ENCODE measurements around the gene MIR17HG. TPM values are rescaled to one million over a fixed set of nuclear protein-coding genes. Genes with fewer than 3 reads are reported as not detected.

The MIR17HG gene
- total and polyA plus RNA-seq, 7 experiments from 2014 or later, result 0.28 to 17.5 (median 11.7) TPM

- Mint-ChIP-seq H3K27me3 (peaks cover 0 to 7% (median 0%) of the 10 kb centered on the region in 5 donors), H3K4me1 (peaks cover 0 to 19% (median 0%) of the 10 kb centered on the region in 7 donors), H3K36me3 (no peaks in the 10 kb centered on the region), H3K4me3 (no peak overlapping the region), H3K27ac (peak overlapping the region in 1 of 9 donors; percentile 41), H3K9me3 (peaks cover 0 to 2% (median 0%) of the 10 kb centered on the region in 11 donors)
- CTCF ChIA-PET, result no interaction called here
- no peaks in the 10 kb centered on the region for H3K9me3 ChIP-seq (ENCODE audit: control insufficient read depth in 2 of 3, low read length in 3 of 3)
- ATAC-seq (no peak), DNase-seq (no peak)
- no peaks in the 10 kb centered on the region for H3K27me3 ChIP-seq (ENCODE audit: control insufficient read depth in 2 of 2, insufficient read depth in 2 of 2, low read length in 2 of 2)
- intact Hi-C loops (cut with micrococcal nuclease), result loop anchor here in 1 of 2 donors (2.0 kb wide), 1 partner anchor 17 kb away; no protein-coding TSS in a partner anchor
- H3K4me3 ChIP-seq (ENCODE audit: low read length), result no peak overlapping the region
- no peak overlapping the region for H3K27ac ChIP-seq (ENCODE audit: low read depth, low read length)
- POLR2A ChIA-PET, result no interaction called here
- H3K36me3 ChIP-seq (ENCODE audit: control insufficient read depth in 2 of 3, insufficient read depth in 3 of 3, low read length in 3 of 3), result no peaks in the 10 kb centered on the region
- no peaks in the 10 kb centered on the region for H3K4me1 ChIP-seq (ENCODE audit: control insufficient read depth in 2 of 2, insufficient read depth in 2 of 2, low read length in 2 of 2)
Measured at GRCh38 chr13:91329733-91330132, 17.8 kb upstream of the MIR17HG start.

- Histone ChIP-seq H3K27ac (ENCODE audit: low read depth, low read length) (no peak overlapping the region), H3K9me3 (ENCODE audit: control insufficient read depth in 2 of 3, low read length in 3 of 3) (no peaks in the 10 kb centered on the region), H3K27me3 (ENCODE audit: control insufficient read depth in 2 of 2, insufficient read depth in 2 of 2, low read length in 2 of 2) (no peaks in the 10 kb centered on the region), H3K4me1 (ENCODE audit: control insufficient read depth in 2 of 2, insufficient read depth in 2 of 2, low read length in 2 of 2) (no peaks in the 10 kb centered on the region), H3K36me3 (ENCODE audit: control insufficient read depth in 2 of 3, insufficient read depth in 3 of 3, low read length in 3 of 3) (no peaks in the 10 kb centered on the region), H3K4me3 (ENCODE audit: low read length) (no peak overlapping the region)
- intact Hi-C loops (cut with micrococcal nuclease), result loop anchor here in 1 of 2 donors (1.0 to 2.0 kb wide), 2 partner anchors 16 to 18 kb away; partner anchors contain the start of gene MIR17HG
- H3K4me3 Mint-ChIP-seq, result peak overlapping the region in 1 of 10 donors; percentile 64
- H3K27me3 Mint-ChIP-seq, result peaks cover 0 to 7% (median 0%) of the 10 kb centered on the region in 5 donors
- peaks cover 0 to 19% (median 0%) of the 10 kb centered on the region in 7 donors for H3K4me1 Mint-ChIP-seq
- no peaks in the 10 kb centered on the region for H3K36me3 Mint-ChIP-seq
- peaks cover 0 to 2% (median 0%) of the 10 kb centered on the region in 11 donors for H3K9me3 Mint-ChIP-seq
- ChIA-PET POLR2A (no interaction called here), CTCF (interaction anchor here (1.1 kb wide), 1 partner anchor 18 kb away, joined by 3 read pairs; no protein-coding TSS in a partner anchor)
- peak overlapping the region in 1 of 9 donors; percentile 62 for H3K27ac Mint-ChIP-seq
- DNase-seq (no peak), ATAC-seq (no peak)
Measured at GRCh38 chr13:91331047-91331915, 16.2 kb upstream of the MIR17HG start.

GRCh38 chr13:91346062-91346461 is 1.4 kb upstream of the MIR17HG start:
- POLR2A ChIA-PET, result interaction anchor here (1.0 kb wide), 1 partner anchor 32 kb away, joined by 4 read pairs; no protein-coding TSS in a partner anchor
- intact Hi-C loops (cut with micrococcal nuclease), result no loop called here

GRCh38 chr13:91346850-91347201 is 661 bp upstream of the MIR17HG start:
- no peaks in the 10 kb centered on the region for H3K9me3 ChIP-seq (ENCODE audit: control insufficient read depth in 2 of 3, low read length in 3 of 3)
- DNase-seq (peak in 7 of 9 donors; percentile 5 to 57 (median 51)), ATAC-seq (peak; percentile 30)
- H3K4me3 ChIP-seq (ENCODE audit: low read length), result peak overlapping the region; percentile 78
- Mint-ChIP-seq H3K27me3 (peaks cover 0 to 6% (median 0%) of the 10 kb centered on the region in 5 donors), H3K9me3 (peaks cover 0 to 6% (median 0%) of the 10 kb centered on the region in 11 donors), H3K36me3 (peaks cover 0 to 19% (median 9%) of the 10 kb centered on the region in 5 donors), H3K4me3 (peak overlapping the region; percentile 88 to 97 (median 92)), H3K4me1 (peaks cover 5 to 39% (median 34%) of the 10 kb centered on the region in 7 donors), H3K27ac (peak overlapping the region; percentile 86 to 97 (median 93))
- H3K27ac ChIP-seq (ENCODE audit: low read depth, low read length), result peak overlapping the region; percentile 83
- H3K36me3 ChIP-seq (ENCODE audit: control insufficient read depth in 2 of 3, insufficient read depth in 3 of 3, low read length in 3 of 3), result peaks cover 0 to 8% (median 0%) of the 10 kb centered on the region in 3 experiments
- no peaks in the 10 kb centered on the region for H3K27me3 ChIP-seq (ENCODE audit: control insufficient read depth in 2 of 2, insufficient read depth in 2 of 2, low read length in 2 of 2)
- CTCF ChIA-PET, result no interaction called here
- intact Hi-C loops (cut with micrococcal nuclease), result loop anchor here (1.0 kb wide), 2 partner anchors 16 to 51 kb away; partner anchors contain the start of gene GPC5 (in 2 of the 2)
- POLR2A ChIA-PET, result interaction anchor here (1.0 kb wide), 1 partner anchor 33 kb away, joined by 4 read pairs; no protein-coding TSS in a partner anchor
- peaks cover 15 to 17% of the 10 kb centered on the region in 2 donors for H3K4me1 ChIP-seq (ENCODE audit: control insufficient read depth in 2 of 2, insufficient read depth in 2 of 2, low read length in 2 of 2)

More at GRCh38 chr13:91346062-91346461, 1.4 kb upstream of the MIR17HG start:
- Mint-ChIP-seq H3K4me1 (peaks cover 5 to 35% (median 27%) of the 10 kb centered on the region in 7 donors), H3K27me3 (peaks cover 0 to 10% (median 0%) of the 10 kb centered on the region in 5 donors), H3K9me3 (peaks cover 0 to 6% (median 0%) of the 10 kb centered on the region in 11 donors), H3K27ac (peak overlapping the region in 2 of 9 donors; percentile 48), H3K4me3 (peak overlapping the region in 2 of 10 donors; percentile 30 to 92), H3K36me3 (peaks cover 0 to 15% (median 5%) of the 10 kb centered on the region in 5 donors)
- no peaks in the 10 kb centered on the region for H3K27me3 ChIP-seq (ENCODE audit: control insufficient read depth in 2 of 2, insufficient read depth in 2 of 2, low read length in 2 of 2)
- ATAC-seq (no peak), DNase-seq (no peak)
- peaks cover 0 to 3% (median 0%) of the 10 kb centered on the region in 3 experiments for H3K36me3 ChIP-seq (ENCODE audit: control insufficient read depth in 2 of 3, insufficient read depth in 3 of 3, low read length in 3 of 3)
- no peak overlapping the region for H3K4me3 ChIP-seq (ENCODE audit: low read length)
- peaks cover 11 to 15% of the 10 kb centered on the region in 2 donors for H3K4me1 ChIP-seq (ENCODE audit: control insufficient read depth in 2 of 2, insufficient read depth in 2 of 2, low read length in 2 of 2)
- H3K9me3 ChIP-seq (ENCODE audit: control insufficient read depth in 2 of 3, low read length in 3 of 3), result no peaks in the 10 kb centered on the region
- CTCF ChIA-PET, result no interaction called here
- H3K27ac ChIP-seq (ENCODE audit: low read depth, low read length), result no peak overlapping the region

GRCh38 chr13:91347996-91348905 is 764 bp downstream of the MIR17HG start:
- Mint-ChIP-seq H3K36me3 (peaks cover under 1 to 20% (median 9%) of the 10 kb centered on the region in 5 donors), H3K9me3 (peaks cover 0 to 6% (median 0%) of the 10 kb centered on the region in 11 donors), H3K4me3 (peak overlapping the region in 9 of 10 donors; percentile 29 to 96 (median 65)), H3K4me1 (peaks cover 6 to 44% (median 38%) of the 10 kb centered on the region in 7 donors), H3K27ac (peak overlapping the region in 1 of 9 donors; percentile 92), H3K27me3 (no peaks in the 10 kb centered on the region)
- Histone ChIP-seq H3K4me3 (ENCODE audit: low read length) (peak overlapping the region; percentile 78), H3K9me3 (ENCODE audit: control insufficient read depth in 2 of 3, low read length in 3 of 3) (no peaks in the 10 kb centered on the region), H3K27ac (ENCODE audit: low read depth, low read length) (peak overlapping the region; percentile 83), H3K27me3 (ENCODE audit: control insufficient read depth in 2 of 2, insufficient read depth in 2 of 2, low read length in 2 of 2) (no peaks in the 10 kb centered on the region), H3K36me3 (ENCODE audit: control insufficient read depth in 2 of 3, insufficient read depth in 3 of 3, low read length in 3 of 3) (peaks cover 0 to 13% (median 0%) of the 10 kb centered on the region in 3 experiments), H3K4me1 (ENCODE audit: control insufficient read depth in 2 of 2, insufficient read depth in 2 of 2, low read length in 2 of 2) (peaks cover 15 to 17% of the 10 kb centered on the region in 2 donors)
- ChIA-PET CTCF (no interaction called here), POLR2A (interaction anchor here (0.6 kb wide), 1 partner anchor 25 kb away, joined by 3 read pairs; no protein-coding TSS in a partner anchor)
- ATAC-seq (peak; percentile 75), DNase-seq (peak; percentile 65 to 80 (median 77))
- intact Hi-C loops (cut with micrococcal nuclease), result loop anchor here (1.0 kb wide), 2 partner anchors 17 to 50 kb away; partner anchors contain the start of gene GPC5 (in 2 of the 2)

All from naive thymus-derived CD4-positive, alpha-beta T cell (primary cell).